NT2/D1 (cell line): ENCODE results near the gene TSSC4.

Experiments
- SUZ12 ChIP-seq: IDR thresholded peaks from 2 replicates; pipeline ENCODE4 v1.6.1; 2011; ENCODE audit not compliant: insufficient read length, insufficient read depth; ENCODE audit errors: extremely low read depth
- YY1 ChIP-seq: IDR thresholded peaks from 2 replicates; pipeline ENCODE4 v1.6.1; 2011; ENCODE audit not compliant: insufficient read length, insufficient read depth
- ZNF274 ChIP-seq: IDR thresholded peaks from 2 replicates; pipeline ENCODE4 v1.6.1; 2011; ENCODE audit warnings: mild to moderate bottlenecking, low read depth, low read length

GRCh38 chr11:2363577-2364370, 36.8 kb upstream of the TSSC4 start:
- no peak for TF ChIP-seq ZNF274
- TF ChIP-seq YY1: no peak
- TF ChIP-seq SUZ12: no peak
